ENCODE results near the gene KHDC3L.

Gene KHDC3L

GRCh38 chr6:73362358-73362757, at the start of gene KHDC3L:
TSS of gene KHDC3L (plus strand) at chr6:73362658. CDS start at chr6:73362730, 72 bp downstream.
- no peak for DNase-seq

DNA sequence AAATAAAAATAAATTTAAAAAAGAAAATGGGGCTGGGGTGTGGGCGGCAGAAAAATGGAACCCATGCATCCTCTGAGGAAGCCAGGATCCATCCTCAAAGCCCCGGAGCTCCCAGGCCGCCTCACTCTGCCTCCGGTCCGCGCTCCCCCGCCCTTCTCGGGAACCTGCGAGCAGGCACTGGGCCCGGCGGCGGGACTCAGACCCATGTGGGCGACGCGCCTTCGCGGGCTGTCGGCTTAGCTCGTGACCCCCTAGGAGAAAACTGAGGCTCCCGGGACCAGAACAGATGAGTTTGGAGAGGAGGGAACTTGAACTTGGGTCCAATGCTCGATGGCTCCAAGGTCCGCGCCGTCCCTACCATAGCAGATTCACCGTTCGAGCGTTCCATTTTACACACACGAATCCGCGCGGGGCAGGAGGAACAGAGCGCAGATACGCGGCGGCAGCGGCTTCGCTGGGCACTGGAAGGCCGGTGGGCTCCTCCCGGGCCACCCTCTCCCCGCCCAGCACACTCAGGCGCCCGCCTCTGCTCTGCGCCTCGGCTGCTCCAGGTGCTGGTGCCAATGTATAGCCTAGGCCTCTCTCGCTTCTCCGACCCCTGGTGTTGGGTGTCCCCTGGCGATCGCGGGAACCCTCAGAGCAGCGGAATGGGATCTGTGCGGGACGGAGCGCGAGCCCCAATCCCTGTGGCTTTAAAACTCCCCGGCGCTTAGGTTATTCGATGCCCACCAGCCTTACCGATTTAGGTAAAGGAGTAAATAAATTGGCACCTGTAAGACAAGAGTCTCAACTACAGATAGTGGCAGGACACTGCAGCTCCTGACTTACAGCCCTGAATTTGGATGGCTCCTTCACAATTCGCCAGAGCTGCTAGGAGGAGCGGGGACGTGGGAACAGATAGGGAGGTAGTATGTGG, 47.6 kb upstream of the KHDC3L start:
- DNase-seq: no peak

- DNase-seq: no peak
Observed at GRCh38 chr6:73323323-73323722, 39.1 kb upstream of the KHDC3L start.

GRCh38 chr6:73325656-73326055, 36.8 kb upstream of the KHDC3L start:
- DNase-seq: no peak

GRCh38 chr6:73328790-73329189, 33.7 kb upstream of the KHDC3L start:
- DNase-seq: no peak

- DNase-seq: no peak
Observed at GRCh38 chr6:73329201-73329600, 33.3 kb upstream of the KHDC3L start.

DNA sequence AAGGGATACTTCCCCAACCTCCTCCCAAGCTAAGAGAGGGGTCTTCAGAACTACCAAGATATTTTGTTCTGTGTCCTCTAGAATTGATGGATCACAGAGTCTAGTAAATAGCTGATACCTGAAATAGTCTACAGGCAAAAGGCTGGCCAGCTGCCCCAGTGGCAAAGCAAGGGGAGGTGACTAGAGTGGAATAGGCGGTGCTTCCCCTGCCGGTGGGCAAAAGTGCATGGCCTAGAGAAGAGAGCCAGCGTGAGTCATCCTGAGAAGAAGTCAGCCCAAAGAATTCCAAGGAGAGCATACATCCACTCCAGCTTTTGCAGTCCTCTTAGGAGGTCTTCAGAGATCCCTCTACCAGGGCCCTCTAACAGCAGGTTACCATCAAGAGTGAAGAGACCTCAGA, 23.1 kb upstream of the KHDC3L start:
- no peak for DNase-seq

DNA sequence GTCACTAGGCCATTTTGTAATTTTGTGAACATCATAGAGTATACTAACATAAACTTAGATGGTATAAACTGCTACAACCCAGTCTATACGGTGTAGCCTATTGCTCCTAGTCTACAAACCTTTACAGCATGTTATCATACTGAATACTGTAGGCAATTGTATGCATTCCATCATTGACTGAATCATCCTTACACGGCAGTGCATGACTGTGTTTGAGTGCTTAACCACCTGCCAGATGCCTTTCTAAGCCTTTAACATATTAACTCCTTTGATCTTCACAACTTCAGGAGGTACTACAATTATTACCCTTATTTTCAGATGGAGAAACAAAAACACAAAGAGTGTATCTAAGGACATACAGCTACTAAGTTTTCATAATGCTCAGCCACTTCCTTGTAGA, 22.4 kb upstream of the KHDC3L start:
- DNase-seq: no peak

GRCh38 chr6:73341335-73341734, 21.1 kb upstream of the KHDC3L start:
- no peak for DNase-seq

GRCh38 chr6:73342174-73342573, 20.3 kb upstream of the KHDC3L start:
- no peak for DNase-seq

DNA sequence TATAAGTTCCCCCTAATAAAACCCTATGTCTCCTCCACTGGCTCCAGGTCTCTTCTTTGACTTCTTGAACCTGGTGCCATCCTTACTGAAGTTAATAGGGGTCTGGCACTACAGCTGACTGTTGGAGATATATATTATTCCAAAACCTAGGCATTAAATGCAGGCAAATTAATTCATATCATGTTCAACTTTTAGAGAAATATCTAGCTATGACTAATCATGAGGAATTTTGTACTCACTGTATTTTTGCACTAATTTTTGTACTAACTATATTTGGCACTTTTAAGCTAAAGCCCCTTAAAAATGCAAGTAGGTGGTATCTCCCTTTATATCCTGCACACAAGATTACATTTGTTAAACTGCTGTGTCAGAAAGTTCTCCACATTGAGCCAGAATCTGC, 19.3 kb upstream of the KHDC3L start:
- no peak for DNase-seq

GRCh38 chr6:73348550-73349204, 13.8 kb upstream of the KHDC3L start:
- no peak for DNase-seq

DNA sequence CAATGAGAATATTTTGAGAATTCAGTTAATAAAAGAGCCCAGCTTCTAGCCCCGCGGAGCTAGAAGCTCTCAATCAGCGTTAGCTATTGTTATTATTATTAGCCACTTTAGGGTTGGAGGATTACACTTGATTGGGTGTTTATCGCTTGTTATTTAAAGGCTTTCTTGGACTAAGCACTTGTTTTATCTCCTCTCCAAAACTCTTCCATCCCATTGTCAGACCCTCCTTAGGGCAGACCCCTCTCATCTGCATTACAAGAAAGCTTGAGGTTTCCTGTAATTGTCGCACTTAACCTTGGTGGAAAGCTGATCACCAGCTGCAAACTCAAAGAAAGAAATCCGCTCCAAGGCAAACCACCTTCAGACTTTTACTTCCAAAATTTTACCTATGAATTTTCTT, 13.1 kb upstream of the KHDC3L start:
- DNase-seq: no peak

GRCh38 chr6:73353636-73354593, 8.5 kb upstream of the KHDC3L start, which contains the start of gene DPPA5:
TSS of gene DPPA5 (minus strand) at chr6:73354276. CDS start at chr6:73354225, 51 bp downstream.
- no peak for DNase-seq

DNA sequence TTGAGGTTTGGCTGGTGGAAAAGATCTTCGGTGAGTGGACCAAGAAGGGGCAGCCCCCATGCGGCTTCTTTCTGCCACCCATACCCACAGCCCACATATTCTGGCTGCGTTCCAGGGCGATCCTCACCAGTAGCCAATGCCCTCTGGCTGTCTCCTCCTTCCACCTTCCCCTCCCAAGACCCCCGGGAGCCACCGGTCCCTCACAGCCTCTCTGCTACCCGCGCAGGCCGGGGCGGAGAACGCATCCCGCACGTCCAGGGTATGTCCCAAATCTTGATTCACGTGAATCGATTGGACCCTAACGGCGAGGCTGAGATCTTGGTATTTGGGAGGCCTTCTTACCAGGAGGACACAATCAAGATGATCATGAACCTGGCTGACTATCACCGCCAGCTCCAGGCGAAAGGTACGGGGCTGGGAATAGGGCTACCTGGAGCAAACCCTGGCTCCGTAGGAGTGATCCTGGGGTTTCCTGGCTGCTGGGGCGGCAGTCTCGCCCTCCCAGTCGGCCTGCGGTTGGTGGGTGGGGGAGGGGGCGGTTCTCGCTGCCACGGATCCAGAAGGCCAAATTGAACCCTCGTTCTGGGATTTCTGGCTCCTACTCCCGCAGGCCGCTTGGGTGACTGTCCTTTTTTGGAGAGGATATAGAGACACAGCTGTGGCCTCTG, 545 bp downstream of the KHDC3L start:
- DNase-seq: no peak

DNA sequence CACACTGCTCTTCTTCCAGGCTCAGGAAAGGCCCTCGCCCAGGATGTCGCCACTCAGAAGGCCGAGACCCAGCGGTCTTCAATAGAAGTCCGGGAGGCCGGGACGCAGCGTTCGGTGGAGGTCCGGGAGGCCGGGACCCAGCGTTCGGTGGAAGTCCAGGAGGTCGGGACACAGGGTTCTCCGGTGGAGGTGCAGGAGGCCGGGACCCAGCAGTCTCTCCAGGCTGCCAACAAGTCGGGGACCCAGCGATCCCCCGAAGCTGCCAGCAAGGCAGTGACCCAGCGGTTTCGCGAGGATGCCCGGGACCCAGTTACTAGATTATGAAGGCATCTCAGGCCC, 1.0 kb downstream of the KHDC3L start:
- no peak for DNase-seq

DNA sequence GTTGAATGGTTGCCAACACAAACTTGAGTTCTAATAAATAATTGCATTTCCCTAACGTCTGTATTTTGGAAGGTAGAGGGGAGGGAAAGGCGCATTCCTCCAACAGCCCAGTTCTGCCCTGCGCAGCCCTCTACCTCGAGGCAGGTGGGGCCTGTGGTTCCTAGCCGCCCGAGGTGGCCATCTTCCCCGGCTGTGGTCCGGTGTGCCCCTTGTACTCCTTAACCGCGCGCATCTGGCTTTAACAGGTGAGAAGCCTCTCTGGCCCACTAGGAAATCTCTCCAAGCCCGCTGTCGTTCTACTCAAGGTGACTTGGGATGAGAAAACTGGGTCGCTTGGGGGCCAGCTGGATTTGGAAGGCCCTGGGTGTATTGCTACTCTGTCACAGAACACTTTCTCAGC, 1.7 kb downstream of the KHDC3L start:
- DNase-seq: no peak

- no peak for DNase-seq
Observed at GRCh38 chr6:73364549-73364948, 2.1 kb downstream of the KHDC3L start.

GRCh38 chr6:73367761-73368355, 5.4 kb downstream of the KHDC3L start:
- DNase-seq: no peak

DNA sequence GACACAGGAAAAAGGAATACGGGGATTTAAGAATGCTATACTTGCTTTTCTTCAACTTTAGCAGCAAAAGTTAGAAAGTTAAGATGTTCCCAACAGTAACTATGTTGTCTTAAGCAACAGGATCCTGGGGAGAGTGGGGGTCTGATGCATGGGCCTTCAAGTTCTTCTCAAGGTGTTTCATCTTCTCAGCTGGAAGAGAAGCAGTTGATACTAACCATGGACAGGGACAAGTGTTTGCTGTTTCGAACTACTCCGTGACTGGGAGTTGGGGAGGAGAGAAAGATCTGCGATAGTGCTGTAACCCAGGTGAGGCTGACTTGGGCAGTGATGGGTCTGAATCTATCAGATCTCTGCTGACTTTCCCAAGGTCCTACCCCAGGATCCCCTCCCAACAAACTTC, 6.2 kb downstream of the KHDC3L start:
- no peak for DNase-seq

DNA sequence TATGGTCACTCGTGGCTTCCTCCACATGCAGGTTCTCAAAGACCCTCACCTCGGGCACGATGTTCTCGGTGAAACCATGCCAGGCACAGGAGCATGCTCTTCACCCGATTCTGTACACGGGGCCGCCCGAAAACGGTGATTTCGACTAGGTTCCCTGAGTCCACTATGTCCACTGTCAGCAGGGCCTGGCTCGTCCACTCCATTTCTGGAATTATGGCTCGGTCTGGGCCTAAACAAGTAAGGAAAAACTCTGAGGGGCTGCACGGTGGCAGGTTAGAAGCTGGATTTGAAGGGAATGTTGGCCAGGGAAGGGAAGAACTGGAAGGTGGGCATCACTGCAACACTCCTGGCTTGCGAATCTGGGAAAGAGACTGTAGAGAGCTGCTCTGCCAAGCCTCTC, 6.7 kb downstream of the KHDC3L start:
- no peak for DNase-seq
